BE2C (cell line): ENCODE measurements around the gene DYNLRB2.

ENCODE experiments used
- DNase-seq: peaks from one replicate; pipeline ENCODE4 v3.0.0-alpha.2; 2020
- H3K27me3 ChIP-seq: fragments of 250-450 bp; sonication (Bioruptor Pico); 2 replicates; pipeline ENCODE4 v1.5.1; 2020; ENCODE audit warnings: mild to moderate bottlenecking
- H3K36me3 ChIP-seq: fragments of 250-450 bp; sonication (Bioruptor Pico); 2 replicates; pipeline ENCODE4 v1.5.1; 2020; ENCODE audit warnings: mild to moderate bottlenecking
- H3K4me1 ChIP-seq: fragments of 250-450 bp; sonication (Bioruptor Pico); 2 replicates; pipeline ENCODE4 v1.5.1; 2020
- H3K4me3 ChIP-seq: 2 replicates; pipeline ENCODE4 v1.5.1; 2011; ENCODE audit warnings: low read depth, low read length
- H3K9me3 ChIP-seq: fragments of 250-450 bp; sonication (Bioruptor Pico); 2 replicates; pipeline ENCODE4 v1.5.1; 2020
- TF ChIP-seq, protein P1 (sequence below): IDR thresholded peaks from 2 replicates; pipeline ENCODE4 v1.5.1; 2012; ENCODE audit warnings: mild to moderate bottlenecking, low read depth, low read length

Gene DYNLRB2

GRCh38 chr16:80519189-80519588 lies 21.6 kb upstream of the DYNLRB2 start:
- Histone ChIP-seq H3K9me3 (no peaks in the 10 kb centered on the region), H3K27me3 (no peaks in the 10 kb centered on the region), H3K4me1 (no peaks in the 10 kb centered on the region), H3K4me3 (no peak overlapping the region), H3K36me3 (no peaks in the 10 kb centered on the region)
- TF ChIP-seq, protein P1, sequence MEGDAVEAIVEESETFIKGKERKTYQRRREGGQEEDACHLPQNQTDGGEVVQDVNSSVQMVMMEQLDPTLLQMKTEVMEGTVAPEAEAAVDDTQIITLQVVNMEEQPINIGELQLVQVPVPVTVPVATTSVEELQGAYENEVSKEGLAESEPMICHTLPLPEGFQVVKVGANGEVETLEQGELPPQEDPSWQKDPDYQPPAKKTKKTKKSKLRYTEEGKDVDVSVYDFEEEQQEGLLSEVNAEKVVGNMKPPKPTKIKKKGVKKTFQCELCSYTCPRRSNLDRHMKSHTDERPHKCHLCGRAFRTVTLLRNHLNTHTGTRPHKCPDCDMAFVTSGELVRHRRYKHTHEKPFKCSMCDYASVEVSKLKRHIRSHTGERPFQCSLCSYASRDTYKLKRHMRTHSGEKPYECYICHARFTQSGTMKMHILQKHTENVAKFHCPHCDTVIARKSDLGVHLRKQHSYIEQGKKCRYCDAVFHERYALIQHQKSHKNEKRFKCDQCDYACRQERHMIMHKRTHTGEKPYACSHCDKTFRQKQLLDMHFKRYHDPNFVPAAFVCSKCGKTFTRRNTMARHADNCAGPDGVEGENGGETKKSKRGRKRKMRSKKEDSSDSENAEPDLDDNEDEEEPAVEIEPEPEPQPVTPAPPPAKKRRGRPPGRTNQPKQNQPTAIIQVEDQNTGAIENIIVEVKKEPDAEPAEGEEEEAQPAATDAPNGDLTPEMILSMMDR: no peak
- DNase-seq: no peak

GRCh38 chr16:80525420-80525819 lies 15.4 kb upstream of the DYNLRB2 start:
- H3K4me3 ChIP-seq: no peak overlapping the region
- TF ChIP-seq, protein P1: no peak
- H3K4me1 ChIP-seq: no peaks in the 10 kb centered on the region
- DNase-seq: no peak
- no peaks in the 10 kb centered on the region for H3K9me3 ChIP-seq
- H3K36me3 ChIP-seq: no peaks in the 10 kb centered on the region
- no peaks in the 10 kb centered on the region for H3K27me3 ChIP-seq

DNA sequence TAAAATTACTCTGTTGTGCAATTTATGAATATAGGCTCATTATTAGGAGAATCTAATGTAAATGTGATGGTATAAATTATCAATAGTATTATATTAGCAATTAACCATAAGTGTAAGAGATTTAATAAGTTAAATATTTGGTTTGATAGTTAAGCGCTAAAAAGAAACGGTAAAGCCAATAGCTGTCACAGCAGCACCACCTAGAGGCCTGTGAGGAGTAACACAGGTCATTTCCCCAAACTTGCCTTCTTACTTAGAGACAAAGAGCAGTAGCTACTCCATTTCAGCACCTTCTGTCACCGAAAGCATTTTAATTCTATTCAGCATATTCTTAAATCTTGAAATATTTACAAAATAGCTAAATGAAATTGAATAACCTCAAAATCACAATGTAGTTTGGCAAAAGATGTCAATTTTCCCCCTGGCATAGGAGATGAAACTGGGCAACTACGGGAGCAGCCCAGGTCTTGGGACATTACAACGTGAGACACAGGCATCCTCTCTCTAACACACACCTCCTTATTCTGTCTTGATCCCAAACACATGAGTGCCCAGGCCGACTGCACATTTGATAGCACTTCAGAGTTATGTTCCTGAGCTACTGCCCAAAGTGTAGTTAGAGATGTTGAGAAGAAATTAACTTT lies 14.3 kb upstream of the DYNLRB2 start:
- DNase-seq: peak; percentile 32

DNA sequence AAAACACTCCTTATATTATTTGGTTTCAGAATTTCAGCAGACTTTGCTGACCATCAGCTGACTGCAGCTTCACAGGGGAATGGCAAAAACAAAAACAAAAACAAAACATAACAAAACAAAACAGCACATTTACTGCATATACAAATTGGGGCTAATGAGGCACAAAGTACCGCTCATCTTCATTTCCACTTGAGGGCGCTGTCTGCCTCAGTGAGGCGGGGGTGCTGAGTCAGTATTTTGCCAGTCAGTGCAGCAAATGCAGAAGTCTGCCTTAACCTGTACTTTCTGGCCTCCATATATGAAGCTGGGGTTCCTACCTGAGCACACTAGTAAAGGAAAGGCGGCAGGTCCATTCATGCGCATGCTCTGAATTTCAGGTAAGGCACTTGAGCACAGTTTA lies 13.5 kb upstream of the DYNLRB2 start:
- H3K9me3 ChIP-seq: no peaks in the 10 kb centered on the region
- no peak overlapping the region for H3K4me3 ChIP-seq
- H3K27me3 ChIP-seq: no peaks in the 10 kb centered on the region
- TF ChIP-seq, protein P1: no peak
- H3K4me1 ChIP-seq: no peaks in the 10 kb centered on the region
- DNase-seq: no peak
- no peaks in the 10 kb centered on the region for H3K36me3 ChIP-seq

More for the DNA sequence above, 14.3 kb upstream of the DYNLRB2 start:
- no peak overlapping the region for H3K4me3 ChIP-seq
- TF ChIP-seq, protein P1: peak; percentile 86
- H3K9me3 ChIP-seq: no peaks in the 10 kb centered on the region
- H3K4me1 ChIP-seq: no peaks in the 10 kb centered on the region
- no peaks in the 10 kb centered on the region for H3K36me3 ChIP-seq
- no peaks in the 10 kb centered on the region for H3K27me3 ChIP-seq

DNA sequence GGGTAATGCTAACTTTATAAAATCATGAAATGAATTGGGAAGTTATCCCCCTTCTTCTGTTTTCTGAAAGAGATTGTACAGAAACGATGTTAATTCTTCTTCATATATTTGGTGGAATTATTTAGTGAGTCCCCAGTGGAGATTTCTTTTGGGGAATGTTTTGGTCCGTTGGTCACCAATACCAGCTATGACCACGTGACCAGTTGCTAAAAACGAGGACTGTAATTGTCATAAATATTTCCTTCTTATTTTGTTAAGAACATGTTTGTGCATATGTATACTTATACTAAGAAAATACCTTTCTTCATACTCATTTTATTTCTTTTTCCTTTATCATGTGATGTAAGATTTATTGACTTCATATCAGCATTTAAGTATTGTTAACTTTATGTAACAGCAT lies 10.3 kb upstream of the DYNLRB2 start:
- TF ChIP-seq, protein P1: no peak
- Histone ChIP-seq H3K27me3 (no peaks in the 10 kb centered on the region), H3K4me3 (no peak overlapping the region), H3K9me3 (no peaks in the 10 kb centered on the region), H3K36me3 (no peaks in the 10 kb centered on the region), H3K4me1 (no peaks in the 10 kb centered on the region)
- DNase-seq: no peak

DNA sequence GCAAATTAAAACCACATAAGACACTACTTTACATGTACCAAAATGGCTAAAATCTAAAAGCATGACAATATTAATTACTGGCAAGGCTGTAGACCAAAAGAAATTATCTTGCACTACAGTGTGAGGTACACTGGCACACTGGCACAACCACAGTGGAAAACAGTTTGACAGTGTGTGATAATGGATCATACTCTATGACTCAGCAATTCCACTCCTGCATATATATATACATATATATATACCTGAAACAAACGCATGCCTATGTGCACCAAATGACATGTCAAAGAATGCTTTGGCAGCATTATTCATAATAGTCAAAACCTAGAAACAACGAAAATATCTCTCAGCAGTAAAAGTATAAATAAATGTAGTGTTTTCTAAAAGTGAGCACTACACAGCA lies 4.6 kb upstream of the DYNLRB2 start:
- no peaks in the 10 kb centered on the region for H3K36me3 ChIP-seq
- H3K4me1 ChIP-seq: no peaks in the 10 kb centered on the region
- TF ChIP-seq, protein P1: no peak
- no peak for DNase-seq
- H3K27me3 ChIP-seq: no peaks in the 10 kb centered on the region
- H3K9me3 ChIP-seq: no peaks in the 10 kb centered on the region
- H3K4me3 ChIP-seq: no peak overlapping the region
